ENCODE data around the gene PROZ.
A peak's percentile ranks its signal among the peaks of the same experiment; 100 is the strongest.

The PROZ gene

GRCh38 chr13:113208421-113209335, 50.2 kb downstream of the PROZ start, which contains the start of gene PCID2:
PCID2 (minus strand) TSS chr13:113208669; CDS start chr13:113208634, 35 bp downstream.
- DNase-seq = peak; percentile 74 to 94

GRCh38 chr13:113209336-113209758, 50.9 kb downstream of the PROZ start, which contains the start of gene CUL4A:
CUL4A (plus strand) TSS chr13:113209613; CDS start chr13:113209628, 15 bp downstream.
- peak; percentile 71 to 80 for DNase-seq

GRCh38 chr13:113209759-113210421, 51.4 kb downstream of the PROZ start:
- peak; percentile 51 to 56 for DNase-seq

- peak in 1 of 2 donors; percentile 12 for DNase-seq
These were observed 52.4 kb downstream of the PROZ start for GRCh38 chr13:113210833-113211232.

- peak in 1 of 2 donors; percentile 21 for DNase-seq
These were observed 53.3 kb downstream of the PROZ start for GRCh38 chr13:113211774-113212173.

GRCh38 chr13:113216254-113217048, 58.0 kb downstream of the PROZ start:
- DNase-seq = no peak

- no peak for DNase-seq
These were observed 60.1 kb downstream of the PROZ start for GRCh38 chr13:113218586-113218985.

- no peak for DNase-seq
These were observed 61.0 kb downstream of the PROZ start for GRCh38 chr13:113219256-113219940.

GRCh38 chr13:113220141-113220598, 61.7 kb downstream of the PROZ start:
- no peak for DNase-seq

- no peak for DNase-seq
These were observed 62.4 kb downstream of the PROZ start for GRCh38 chr13:113220877-113221276.
